ENCODE measurements around the gene TFAM.
A peak's percentile ranks its signal among the peaks of the same experiment; 100 is the strongest.

Gene TFAM

DNA sequence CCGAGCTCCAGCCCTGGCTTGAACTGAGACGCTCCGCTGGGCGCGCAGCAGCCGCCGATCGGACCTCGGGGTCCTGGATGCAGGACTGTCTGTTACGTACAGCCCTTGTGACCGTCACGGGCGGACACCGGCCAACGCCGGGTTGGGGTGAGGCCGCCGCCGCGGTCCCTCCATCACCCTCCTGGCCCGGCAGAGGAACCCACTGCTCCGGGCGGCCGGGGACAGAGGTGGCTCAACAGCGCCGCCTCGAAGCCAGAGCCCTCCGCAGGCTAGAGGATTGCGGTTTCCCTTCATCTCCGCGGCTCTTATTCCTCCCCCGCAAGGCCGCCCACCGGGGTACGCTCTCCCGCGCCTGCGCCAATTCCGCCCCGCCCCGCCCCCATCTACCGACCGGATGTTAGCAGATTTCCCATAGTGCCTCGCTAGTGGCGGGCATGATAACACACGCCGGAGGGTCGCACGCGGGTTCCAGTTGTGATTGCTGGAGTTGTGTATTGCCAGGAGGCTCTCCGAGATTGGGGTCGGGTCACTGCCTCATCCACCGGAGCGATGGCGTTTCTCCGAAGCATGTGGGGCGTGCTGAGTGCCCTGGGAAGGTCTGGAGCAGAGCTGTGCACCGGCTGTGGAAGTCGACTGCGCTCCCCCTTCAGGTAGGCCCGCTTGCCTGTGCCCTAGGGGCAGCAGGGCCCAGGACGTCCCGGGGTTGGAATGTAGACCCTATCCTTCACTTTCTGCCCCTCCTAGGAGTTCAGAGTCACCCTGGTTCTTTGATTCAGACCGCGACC is at the start of gene TFAM:
Gene TFAM (plus strand): TSS at position 412 of the 785 bp plus-strand sequence. CDS start 138 bp downstream, at position 550.
- peak; percentile 98 for DNase-seq (ENCODE audit: low spot score)

DNA sequence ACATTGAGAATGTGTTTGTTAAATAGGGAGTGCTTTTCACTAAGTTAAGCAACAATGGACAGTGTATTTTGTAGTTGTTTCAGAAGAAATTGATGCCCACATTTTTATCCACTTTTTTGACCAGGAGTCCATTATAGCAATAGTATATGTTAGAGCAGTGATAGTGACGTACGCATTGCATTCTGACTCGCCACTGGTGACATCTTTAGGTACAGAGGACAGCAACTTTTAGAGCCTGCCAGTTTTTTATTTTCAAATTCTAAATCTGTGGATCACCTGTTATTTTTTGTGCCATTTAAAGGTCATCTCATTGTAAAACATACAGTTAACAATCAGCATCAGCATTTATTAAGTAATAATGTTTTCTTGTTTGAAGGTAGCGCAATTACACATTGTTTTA is 49.0 kb upstream of the TFAM start:
- no peak for DNase-seq (ENCODE audit: low spot score)

DNA sequence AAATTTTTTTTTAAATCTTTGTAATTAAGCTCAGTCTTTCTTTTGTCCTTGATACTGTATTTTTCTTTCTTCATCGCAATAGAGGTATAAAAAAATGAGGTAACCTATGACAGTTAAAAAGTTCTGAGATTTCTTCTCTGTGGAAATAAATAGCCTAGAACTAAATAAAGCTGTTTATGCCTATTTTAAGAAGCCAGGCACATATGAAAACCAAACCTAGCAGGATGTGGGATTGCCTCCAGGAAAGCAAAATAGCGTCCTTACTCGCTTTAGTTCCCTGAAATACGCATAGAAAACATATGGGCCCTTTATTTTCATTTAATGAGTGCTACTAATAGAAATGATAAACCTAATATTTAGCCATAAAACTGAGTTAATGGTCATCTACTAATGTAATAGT is 43.8 kb upstream of the TFAM start:
- DNase-seq (ENCODE audit: low spot score), result no peak

DNA sequence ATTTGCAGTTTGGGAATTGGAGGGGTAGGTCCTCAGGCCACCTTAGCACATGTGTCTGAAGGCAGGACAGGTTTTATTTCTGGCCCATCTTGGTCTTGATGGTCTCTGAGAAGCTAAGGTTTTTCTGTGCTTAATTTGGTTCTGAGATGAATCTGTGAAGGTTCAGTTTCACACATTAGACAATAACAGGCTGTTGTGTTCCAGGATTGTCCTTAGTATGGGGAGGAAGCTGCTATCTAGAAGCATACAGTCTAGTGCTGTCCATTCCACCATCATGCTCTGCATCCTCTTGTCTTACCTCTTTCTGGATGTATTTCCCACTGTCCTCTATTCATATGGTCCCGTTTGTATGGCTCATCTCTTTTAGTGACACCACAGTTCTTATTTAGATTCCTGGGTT is 43.3 kb upstream of the TFAM start:
- DNase-seq (ENCODE audit: low spot score), result no peak

GRCh38 chr10:58347967-58348366 is 37.2 kb upstream of the TFAM start:
- DNase-seq (ENCODE audit: low spot score), result no peak

DNA sequence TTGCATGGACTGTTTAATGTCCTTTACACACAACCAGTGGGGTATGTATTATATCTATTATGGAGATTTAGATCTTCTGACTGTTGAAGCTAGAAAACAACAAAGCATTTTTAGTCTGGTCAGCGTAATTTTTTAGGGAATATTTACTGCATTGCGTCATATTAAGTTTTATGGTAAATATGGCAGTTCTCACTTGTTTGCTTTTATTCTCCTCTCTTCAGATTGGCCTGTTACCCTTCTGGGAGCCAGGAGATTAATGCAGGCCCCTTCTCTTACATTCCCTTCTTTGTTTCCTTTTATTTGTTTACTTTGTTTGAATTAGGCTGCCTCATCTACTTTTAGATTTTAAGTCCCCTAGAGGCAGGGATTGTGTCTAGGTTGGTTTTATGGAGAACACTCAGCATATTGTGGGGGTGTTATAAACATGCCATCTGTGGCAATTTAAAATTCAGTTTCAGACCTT is 36.6 kb upstream of the TFAM start:
- DNase-seq (ENCODE audit: low spot score), result no peak

- DNase-seq (ENCODE audit: low spot score), result no peak
These were observed 35.2 kb upstream of the TFAM start for GRCh38 chr10:58350023-58350422.

- no peak for DNase-seq (ENCODE audit: low spot score)
These were observed 34.4 kb upstream of the TFAM start for GRCh38 chr10:58350619-58351323.

GRCh38 chr10:58351616-58352578 is 33.3 kb upstream of the TFAM start:
- DNase-seq (ENCODE audit: low spot score), result no peak

- DNase-seq (ENCODE audit: low spot score), result peak; percentile 5
These were observed 32.1 kb upstream of the TFAM start for GRCh38 chr10:58352956-58353610.

- DNase-seq (ENCODE audit: low spot score), result no peak
These were observed 28.5 kb upstream of the TFAM start for GRCh38 chr10:58356756-58357155.

DNA sequence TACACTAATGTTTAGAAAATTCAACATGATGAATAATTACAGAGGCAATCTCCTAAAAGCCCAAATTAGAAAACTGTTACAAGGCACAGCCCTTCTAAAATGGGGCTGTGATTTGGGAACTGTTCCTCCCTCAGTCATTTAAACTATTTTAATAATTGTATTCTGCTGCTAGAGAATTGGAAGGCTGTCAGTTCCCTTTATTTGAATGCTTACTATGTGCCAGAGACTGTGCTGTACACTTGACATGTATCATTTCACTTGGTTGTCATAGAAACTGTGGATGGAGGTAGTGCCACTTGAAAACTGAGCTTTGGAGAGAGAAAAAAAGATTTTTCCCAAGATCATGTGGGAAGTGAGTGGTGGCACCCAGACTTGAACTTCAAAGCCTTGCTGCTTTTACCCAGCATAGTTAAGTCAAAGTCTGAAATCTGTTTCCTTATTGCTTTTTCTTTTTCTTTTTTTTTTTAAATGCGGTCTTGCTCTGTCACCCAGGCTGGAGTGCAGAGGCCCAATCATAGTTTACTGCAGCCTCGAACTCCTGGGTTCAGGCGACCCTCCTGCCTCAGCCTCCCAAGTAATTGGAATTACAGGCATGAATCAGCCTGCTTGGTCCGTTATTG is 26.8 kb upstream of the TFAM start:
- DNase-seq (ENCODE audit: low spot score), result no peak

DNA sequence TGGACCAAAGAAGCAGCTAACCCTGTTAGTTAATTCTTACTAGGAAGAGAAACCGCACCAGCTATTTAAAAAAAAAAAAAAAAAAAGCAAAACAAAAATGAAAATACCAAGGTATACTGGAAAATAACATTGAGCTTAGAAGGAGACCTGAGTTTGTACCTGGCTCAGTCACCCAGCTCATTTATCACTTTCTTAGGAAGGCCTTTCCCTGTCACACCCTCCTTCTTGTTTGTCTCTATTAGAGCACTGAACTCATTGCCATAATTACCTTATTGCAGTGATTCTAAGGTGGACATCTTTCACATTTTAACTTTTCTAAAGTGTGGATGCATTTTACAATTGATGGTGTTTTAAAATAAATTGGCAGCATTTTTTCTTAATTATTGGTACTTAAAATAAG is 26.3 kb upstream of the TFAM start:
- DNase-seq (ENCODE audit: low spot score), result no peak

- DNase-seq (ENCODE audit: low spot score), result no peak
These were observed 25.7 kb upstream of the TFAM start for GRCh38 chr10:58359541-58359940.

DNA sequence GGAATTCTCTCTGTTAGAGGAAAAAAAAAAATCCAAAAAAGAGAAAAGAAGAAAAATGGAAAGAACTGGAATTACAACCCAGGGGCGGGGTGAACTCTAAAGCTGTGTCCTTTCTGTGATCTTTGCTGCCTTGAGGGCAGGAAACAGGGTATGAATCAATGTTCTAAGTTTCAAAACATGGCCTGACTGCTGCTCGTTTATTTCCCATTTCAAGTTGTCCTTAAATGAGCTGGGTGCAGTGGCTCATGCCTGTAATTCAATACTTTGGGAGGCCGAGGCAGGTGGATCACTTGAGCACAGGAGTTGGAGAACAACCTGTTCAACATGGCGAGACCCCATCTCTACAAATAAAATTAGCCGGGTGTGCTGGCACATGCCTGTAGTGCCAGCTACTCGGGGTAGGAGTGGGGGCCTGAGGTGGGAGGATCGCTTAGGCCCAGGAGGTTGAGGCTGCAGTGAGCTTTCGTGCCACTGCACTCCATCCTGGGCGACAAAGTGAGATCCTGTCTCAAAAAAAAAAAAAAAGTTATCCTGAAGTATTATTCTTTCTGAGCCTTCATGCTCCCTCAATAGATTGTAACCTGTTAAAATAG is 24.7 kb upstream of the TFAM start:
- no peak for DNase-seq (ENCODE audit: low spot score)

DNA sequence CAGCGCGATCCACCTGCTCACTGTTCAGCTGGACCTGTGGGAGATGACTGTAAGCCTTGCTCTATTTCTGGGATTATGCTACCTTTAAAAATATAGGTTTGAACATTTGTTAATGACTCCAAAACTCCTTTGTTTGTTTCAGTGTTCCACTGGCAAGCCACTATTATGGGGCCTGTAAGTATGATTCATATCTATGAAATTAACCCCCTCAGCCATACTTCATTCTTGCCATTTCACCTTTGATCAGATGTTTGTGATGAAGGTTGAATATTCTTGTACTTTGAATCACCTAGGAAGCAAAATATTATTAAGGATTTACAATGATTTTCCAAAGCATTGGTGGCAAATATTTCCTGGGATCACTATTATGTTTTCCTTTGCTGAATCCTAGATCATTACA is 23.9 kb upstream of the TFAM start:
- DNase-seq (ENCODE audit: low spot score), result no peak

GRCh38 chr10:58362027-58362789 is 23.0 kb upstream of the TFAM start:
- no peak for DNase-seq (ENCODE audit: low spot score)

DNA sequence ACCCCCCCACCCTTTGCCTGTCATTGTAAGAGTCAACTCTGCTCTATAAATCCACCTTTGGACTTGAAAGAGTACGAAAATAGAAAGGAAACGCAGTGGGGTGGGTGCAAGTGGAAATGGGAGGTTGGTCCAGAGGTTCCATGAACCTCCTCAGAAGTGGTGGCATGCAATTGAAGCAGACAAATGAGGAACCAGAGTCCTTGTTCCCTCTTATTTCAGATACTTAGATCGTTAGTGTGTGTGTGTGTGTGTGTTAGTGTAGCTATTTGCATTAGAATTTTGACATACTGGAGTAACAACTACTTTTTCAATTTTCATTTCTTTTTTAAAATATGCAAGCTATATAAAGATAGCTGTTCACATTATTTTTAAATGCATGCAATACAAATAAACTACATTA is 18.1 kb upstream of the TFAM start:
- DNase-seq (ENCODE audit: low spot score), result no peak

GRCh38 chr10:58371473-58371872 is 13.7 kb upstream of the TFAM start:
- no peak for DNase-seq (ENCODE audit: low spot score)
